Measurements from ENCODE around the gene ZNF285.
A peak's percentile ranks its signal among the peaks of the same experiment; 100 is the strongest.
"Not testable (repeated sequence)": the region's sequence is repeated elsewhere in the genome, so short reads cannot be mapped to it uniquely, and the experiment has no call there.

ZNF285 gene

DNA sequence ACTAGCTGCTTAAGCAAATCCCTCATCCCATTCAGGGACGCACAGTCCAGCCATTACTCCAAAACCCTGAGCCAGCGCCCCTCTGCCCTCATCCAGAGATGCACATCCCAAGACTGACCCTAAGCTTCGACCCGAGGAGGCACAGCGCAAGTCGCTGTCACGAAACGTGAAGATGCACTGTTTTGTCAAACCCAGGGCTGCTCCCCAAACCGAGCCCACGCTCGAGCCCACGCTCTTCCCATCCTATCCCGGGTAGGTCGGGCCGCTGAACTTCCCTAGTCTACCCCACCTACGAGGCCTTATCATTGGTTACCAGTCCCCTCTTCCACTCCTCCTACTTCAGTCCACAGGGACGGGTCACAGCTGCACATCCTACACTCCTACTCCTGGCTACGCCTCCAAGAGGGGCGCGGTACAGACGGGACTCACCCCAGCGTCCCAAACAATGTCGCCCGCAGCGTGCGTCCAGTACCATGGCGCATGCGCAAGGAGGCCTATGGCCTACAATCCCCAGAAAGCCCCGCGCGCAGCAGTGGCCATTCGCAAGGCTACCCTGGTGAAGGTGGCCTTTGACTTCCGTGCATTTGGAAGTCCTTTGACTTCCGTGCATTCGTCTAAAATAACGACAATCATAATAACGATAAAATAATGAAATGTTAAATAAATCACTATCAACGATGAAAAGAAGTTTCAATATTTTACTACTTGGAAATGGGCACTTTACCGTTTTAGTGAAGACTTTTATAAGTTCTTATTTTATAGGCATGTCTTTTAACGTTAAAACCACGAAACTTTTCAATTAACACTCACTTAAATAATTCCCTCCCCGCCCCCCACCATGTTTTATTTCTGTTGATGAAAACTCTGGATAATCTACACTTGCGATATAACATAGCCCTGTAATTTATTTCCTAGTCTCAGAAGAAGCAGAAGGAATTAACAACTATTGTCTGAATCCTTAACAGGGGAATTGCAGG, at the start of gene ZNF285:
Gene ZNF285, minus strand, starts transcription at position 470 of the 977 bp plus-strand sequence. CDS start 4,395 bp downstream, outside the sequence.
- DNase-seq (ENCODE audit: low read depth in 2 of 2) = peak; percentile 64 to 72

DNA sequence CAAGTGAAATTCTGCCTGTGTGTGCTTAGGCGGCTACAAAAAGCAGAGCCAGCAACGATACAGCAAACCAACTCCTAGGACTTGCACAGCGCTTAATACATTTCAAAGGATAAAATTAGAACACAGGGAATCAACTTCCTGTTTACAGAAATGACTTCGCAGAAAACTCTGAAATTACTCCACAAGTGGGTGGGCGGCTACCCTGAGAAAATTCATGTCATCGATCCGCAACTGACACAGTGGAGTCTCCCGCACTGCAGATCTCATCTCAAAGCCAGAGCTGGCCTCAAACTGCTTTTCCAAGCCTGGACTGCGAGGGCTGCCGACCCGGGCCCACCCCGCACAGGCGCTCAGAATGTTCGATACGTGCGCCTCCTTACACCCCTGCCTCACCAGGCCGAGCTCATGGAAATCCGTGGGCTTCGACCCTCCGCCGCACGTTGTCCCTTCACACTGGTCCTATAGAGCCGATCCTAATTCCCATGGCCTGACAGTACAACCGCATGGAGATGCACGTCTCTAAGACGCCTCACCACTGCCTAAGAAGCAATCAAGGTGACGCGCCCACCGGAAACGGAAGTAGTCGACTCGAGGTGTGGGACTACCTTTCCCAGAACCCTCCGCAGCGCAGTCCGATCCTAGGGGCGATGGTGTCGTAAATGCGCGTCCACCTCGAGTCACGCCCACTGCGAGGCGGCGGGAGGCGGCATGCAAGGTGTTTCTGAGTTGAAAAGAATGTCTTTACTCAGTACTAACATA, 46.7 kb upstream of the ZNF285 start, which contains the start of gene ZNF229:
Gene ZNF229, minus strand, starts transcription at position 557 of the 759 bp plus-strand sequence. CDS start 5,625 bp downstream, outside the sequence.
- peak; percentile 61 to 66 for DNase-seq (ENCODE audit: low read depth in 2 of 2)

DNA sequence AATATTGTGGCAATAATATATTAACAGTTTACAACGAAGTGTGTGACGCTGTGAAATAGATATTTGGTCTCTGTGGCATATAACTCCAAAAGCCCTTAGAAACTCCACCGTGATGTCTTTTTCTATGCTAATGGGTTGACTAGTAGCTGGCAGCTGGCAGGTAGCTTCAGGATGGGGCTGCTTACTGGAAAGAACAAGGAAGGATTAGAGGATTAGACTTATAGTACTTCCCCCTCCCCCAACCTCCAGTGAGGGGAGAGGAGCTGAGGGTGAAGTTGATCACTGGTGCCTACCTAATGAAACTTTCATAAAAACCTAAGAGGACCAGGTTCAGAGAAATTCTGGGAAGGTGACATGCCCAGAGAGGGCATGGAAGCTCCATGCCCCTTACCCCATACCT, 37.0 kb upstream of the ZNF285 start:
- no peak for DNase-seq (ENCODE audit: low read depth in 2 of 2)

DNA sequence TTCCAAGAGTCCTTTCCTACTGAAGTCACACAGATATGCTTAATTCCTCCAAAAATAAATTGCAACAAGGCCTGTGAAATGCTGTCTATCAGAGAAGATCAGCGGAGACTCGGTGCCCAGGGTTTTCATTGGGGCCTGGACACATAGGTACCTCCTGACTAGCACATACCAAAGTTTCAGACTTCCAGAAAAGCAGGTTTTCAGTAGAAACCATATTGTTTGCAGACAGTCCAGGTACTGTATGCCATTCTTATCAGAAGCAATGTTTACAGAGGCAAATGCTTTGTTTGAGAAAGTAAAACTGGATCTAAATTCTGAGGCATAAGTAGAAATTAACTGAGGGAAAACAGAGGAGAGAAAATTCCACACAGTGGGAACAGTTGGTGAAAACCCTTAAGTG, 34.0 kb upstream of the ZNF285 start:
- no peak for DNase-seq (ENCODE audit: low read depth in 2 of 2)

DNA sequence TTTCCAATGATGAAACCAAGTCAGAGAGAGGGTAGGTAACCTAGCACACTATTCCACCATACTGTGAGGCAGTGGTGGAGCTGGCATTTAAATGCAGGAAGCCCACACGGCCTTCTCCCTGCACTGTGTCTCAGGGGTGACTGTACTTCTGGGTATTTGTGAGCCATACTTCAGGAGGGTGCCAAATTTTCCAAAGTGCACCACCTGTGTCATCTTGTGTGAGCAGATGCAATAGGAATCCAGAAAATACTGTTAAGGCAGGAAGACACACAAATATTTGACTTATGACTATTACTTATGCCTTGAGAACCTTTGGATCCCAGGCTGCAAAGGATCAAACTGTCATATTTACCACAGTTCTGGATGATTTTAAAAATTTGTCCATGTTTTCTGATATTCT, 29.5 kb upstream of the ZNF285 start:
- no peak for DNase-seq (ENCODE audit: low read depth in 2 of 2)

DNA sequence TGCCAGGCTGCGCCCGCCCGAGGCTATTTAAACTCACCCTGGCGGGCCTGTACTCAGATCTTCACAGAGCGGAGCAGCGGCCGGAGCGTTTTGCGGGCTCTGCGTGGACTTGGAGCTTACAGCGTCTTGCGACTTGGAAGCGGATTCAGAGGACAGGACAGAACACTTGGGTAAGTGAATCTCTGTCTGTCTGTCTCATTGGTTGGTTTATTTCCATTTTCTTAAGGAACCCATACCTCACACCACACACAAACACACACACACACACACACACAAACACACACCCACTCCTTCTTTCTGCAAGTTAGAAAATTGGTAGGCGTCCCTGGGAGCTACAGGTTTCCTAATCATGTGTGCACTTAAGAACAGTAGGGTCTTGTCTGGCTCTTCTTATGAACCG, 14.1 kb upstream of the ZNF285 start:
- DNase-seq (ENCODE audit: low read depth in 2 of 2) = not testable (repeated sequence)

DNA sequence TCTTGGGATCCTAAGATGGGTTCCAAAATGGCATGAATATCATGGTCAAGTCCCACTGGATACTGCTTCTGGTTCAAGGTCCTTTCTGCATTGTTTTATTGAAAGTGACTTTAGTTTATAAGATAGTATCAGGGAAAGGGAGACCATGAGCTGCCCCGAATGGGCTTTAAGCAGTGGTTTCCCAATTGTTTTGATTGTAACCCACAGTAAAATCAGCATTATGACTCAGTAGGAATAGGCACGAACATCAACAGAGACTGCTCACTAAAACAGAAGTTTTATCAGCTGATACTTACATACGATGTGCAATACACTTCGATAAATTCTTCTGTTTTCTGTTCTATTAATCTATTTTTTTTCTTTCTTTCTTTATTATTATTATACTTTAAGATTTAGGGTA, 12.1 kb downstream of the ZNF285 start:
- not testable (repeated sequence) for DNase-seq (ENCODE audit: low read depth in 2 of 2)

DNA sequence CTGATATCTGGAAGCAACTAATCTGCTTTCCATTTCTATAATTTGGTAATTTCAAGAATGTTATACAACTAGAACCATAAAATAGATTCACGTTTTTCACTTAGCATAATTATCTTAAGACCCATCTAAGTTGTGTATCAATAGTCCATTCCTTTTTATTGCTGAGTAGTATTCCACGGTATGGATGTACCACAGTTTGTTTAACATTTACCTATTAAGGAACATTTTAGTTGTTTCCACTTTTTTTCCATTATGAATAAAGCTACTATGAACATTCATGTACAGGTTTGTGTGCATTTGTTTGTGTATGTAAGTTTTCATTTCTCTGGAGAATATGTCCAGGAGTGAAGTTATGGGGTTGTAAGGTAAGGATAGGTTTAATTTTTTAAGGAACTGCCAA, 26.6 kb downstream of the ZNF285 start:
- DNase-seq (ENCODE audit: low read depth in 2 of 2) = no peak

DNA sequence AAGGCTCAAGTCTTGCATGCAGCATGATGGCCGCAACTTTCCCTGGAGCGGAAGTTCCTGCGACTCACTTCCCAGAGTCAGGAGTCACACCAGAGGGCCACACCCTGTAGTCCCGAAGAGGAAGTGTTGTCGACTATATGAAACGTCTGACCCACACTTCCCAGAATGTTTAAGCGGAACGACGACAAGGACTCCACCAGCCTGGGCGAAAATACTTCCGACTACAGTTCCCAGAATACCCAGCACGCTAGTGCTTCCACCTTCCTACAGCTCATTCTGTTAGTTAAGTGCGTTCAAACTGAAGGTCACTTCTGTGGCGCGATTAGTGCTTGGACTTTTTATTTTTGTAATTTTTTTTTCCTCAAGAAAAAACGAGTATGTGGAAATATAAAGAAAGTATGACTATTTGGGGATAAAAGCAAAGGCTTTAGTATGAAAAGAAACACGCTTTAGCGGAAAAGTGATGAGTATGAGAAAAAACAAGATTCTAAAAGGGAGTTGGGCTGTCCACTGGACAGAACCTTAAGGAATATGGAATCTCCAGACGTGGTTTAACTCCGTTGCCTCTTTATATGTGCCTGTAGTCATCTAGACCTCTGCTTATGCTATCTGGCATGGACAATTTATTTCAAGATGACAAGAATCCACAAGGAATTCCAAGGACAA, 29.5 kb downstream of the ZNF285 start:
- DNase-seq (ENCODE audit: low read depth in 2 of 2) = no peak

DNA sequence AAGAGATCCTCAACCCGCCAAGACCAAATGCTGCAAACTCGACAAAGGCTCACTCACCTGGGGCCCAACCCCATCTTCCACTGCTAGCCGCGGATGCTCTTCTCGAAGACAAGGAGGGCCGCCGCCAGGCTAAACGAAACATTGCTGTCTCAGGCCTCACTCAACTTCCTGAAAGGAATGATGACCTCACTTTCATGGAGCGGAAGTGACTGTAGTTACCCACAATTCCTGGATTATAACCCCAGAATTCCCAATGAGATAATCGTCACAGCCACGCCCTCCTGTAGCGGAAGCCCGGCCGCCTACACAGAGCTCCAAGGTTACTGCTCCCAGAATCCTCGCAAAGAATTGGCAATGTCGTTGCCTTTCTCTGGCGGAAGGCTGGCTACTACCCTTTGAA, 34.4 kb downstream of the ZNF285 start:
- DNase-seq (ENCODE audit: low read depth in 2 of 2) = no peak

DNA sequence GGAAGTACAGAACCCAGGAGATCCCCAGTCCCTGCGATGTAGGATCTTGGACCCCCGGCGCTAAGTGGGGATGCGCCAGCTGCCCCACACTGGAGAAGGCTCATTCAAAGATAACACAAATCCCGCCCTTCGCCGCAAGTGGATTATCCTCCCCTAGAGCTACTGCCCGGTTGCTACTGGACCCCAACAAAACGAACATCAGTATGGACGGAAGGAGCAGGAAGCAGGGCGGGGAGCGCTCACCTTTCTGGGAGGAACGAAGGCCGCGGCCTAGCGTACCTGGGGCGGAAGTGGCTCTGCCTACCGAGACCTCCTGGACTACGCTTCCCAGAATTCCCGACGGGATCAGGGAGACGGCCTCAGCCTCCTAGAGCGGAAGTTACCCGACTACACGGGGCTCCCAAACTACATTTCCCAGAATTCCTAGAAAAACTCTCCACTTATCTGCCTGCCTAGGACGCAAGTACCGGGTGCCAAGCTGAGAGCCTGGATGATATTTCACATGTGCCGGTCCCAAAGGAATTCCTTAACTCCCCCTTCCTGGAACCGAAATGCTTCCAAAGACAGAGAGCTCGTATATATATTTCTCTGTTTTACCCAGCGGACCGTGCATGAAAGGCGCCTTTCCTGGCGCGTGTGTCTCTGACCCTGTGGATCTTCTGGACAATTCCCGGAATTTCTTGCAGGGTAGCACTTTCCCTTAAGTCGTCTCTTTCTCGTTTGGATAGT, 44.9 kb downstream of the ZNF285 start, which contains the start of gene ZNF112:
Gene ZNF112, minus strand, starts transcription at position 298 of the 729 bp plus-strand sequence. CDS start 16,141 bp downstream, outside the sequence.
- no peak for DNase-seq (ENCODE audit: low read depth in 2 of 2)

DNA sequence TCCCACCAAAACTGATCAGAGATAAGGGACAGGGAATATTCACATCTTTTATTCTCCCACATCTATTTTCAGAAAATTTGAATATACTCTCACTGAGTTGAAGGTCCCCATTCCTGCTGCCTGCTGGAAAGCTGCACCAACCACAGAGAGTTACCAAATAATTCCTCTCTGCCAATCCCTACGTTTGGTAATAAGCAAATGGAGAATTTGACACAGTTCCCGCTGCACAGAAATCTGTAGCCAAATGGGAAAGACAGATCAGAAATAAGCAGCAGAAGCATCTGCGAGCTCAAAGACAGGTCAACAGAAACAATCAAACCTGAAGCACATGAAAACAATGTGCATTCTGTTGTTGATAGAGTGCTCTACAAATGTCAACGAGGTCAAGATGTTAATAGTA, 54.9 kb downstream of the ZNF285 start:
- no peak for DNase-seq (ENCODE audit: low read depth in 2 of 2)

DNA sequence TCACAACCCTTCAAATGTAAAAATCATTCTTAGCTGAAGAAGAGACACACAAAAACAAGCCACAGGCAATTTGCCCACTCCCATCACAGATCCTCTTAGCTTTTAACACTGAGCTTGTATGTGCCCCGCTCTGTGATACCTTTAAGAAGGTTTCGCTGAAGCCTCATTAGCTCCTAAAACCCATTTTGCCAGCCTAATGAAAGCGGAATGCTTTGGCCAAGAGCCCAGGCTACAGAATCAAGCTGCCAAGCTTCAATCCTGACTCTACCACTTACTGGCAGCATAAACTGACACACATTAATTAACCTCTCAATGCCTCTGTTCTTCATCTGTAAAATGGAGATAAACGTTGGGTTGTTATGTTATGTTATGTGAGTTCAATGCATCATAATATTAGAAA, 55.4 kb downstream of the ZNF285 start:
- DNase-seq (ENCODE audit: low read depth in 2 of 2) = no peak

DNA sequence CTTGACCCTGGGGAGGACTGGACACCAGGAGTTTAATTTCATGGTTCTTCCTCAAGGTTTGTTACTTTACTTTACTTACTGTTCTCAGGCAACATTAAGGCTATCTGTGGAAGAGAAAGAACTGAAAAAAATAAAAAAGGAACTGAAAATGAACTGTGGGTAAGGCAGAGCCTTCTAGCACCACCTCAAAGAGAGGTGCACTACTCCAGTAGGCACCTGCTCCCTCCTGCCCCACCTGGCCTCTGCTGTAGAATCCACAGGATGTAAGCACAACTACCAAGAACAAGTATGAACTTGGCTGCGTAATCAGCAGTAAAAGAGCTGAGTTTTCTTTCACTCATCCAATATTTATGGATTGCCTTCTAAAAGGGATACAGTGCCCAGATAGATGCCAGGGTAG, 57.2 kb downstream of the ZNF285 start:
- DNase-seq (ENCODE audit: low read depth in 2 of 2) = no peak

DNA sequence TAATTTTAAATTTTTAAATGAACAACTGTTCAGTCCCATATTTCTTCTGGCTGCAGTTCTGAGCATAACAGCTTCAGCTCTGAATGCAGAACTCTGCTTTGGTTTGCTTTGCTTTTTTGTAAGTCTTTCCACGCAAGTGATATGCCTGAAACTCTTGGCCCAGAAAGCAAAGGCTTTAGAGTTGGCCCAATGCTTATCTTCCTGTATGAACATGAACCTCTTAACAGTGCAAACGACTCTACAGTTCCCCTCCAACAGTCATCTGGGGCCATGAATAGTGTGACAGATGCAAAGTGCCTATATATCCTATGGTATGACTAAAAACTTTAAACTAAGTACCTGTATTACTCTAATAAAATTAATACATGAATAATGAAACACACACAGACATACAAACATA, 59.6 kb downstream of the ZNF285 start:
- DNase-seq (ENCODE audit: low read depth in 2 of 2) = no peak

DNA sequence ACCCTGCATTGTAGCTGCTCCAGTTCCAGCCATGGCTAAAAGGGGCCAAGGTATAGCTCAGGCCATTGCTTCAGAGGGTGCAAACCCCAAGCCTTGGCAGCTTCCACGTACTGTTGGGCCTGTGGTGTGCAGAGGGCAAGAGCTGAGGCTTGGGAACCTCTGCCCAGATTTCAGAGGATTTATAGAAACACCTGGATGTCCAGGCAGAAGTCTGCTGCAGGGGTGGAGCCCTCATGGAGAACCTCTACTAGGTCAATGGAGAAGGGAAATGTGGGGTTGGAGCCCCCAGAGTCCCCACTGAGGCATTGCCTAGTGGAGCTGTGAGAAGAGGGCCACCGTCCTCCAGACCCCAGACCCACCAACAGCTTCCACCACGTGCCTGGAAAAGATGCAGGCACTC, 66.8 kb downstream of the ZNF285 start:
- DNase-seq (ENCODE audit: low read depth in 2 of 2) = not testable (repeated sequence)
